ENCODE measurements around the gene ORC4.

ORC4 gene

DNA sequence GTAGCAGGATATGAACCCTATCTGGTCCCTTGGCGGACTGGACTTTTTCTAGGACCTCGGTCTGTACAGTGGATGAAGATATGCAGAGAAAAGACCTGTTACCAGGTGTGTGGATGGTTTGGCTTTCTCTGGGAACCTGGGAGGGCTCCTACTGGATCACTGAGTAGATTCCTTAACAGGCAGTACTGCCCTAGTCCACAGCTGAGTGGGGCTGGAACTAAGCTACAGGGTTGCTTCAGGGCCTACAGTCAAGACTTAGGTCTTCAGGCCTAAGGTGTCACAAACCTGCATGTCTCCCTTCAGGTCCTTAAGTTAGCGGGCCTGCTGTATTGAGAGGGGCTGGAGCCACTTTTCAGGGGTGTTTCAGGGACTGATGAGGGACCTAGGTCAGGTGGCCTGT, 42.9 kb downstream of the ORC4 start:
- Histone ChIP-seq H3K36me3 (ENCODE audit: control insufficient read depth, insufficient read depth, low read length) (no peaks in the 10 kb centered on the region), H3K9ac (ENCODE audit: low read depth, low read length) (no peak overlapping the region)

DNA sequence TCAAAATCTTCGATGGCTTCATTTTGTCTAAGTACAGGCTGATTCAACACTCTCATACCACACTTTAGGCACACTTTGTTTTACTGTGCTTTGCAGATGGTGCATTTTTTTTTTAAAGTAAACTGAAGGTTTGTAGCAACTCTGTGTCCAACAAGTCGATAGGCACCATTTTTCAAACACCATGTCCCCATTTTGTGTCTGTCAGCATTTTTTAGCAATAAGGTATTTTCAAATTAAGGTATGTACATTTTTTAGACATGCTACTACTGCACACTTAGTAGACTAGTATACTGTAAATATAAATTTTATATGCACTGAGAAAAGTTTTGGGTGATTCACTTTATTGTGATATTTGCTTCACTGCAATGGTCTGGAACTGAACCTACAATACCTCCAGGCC, 44.4 kb downstream of the ORC4 start:
- Histone ChIP-seq H3K9me3 (ENCODE audit: control insufficient read depth, insufficient read depth, low read length) (no peaks in the 10 kb centered on the region), H3K9ac (ENCODE audit: low read depth, low read length) (no peak overlapping the region), H3K4me3 (ENCODE audit: low read depth, low read length) (no peak overlapping the region), H3K4me1 (ENCODE audit: control insufficient read depth, insufficient read depth, low read length) (no peaks in the 10 kb centered on the region), H3K27me3 (ENCODE audit: control insufficient read depth, insufficient read depth, low read length) (no peaks in the 10 kb centered on the region), H3K36me3 (ENCODE audit: control insufficient read depth, insufficient read depth, low read length) (no peaks in the 10 kb centered on the region)

More for the DNA sequence above, 42.9 kb downstream of the ORC4 start:
- Histone ChIP-seq H3K4me3 (ENCODE audit: low read depth, low read length) (no peak overlapping the region), H3K27me3 (ENCODE audit: control insufficient read depth, insufficient read depth, low read length) (no peaks in the 10 kb centered on the region), H3K9me3 (ENCODE audit: control insufficient read depth, insufficient read depth, low read length) (no peaks in the 10 kb centered on the region), H3K4me1 (ENCODE audit: control insufficient read depth, insufficient read depth, low read length) (no peaks in the 10 kb centered on the region)

DNA sequence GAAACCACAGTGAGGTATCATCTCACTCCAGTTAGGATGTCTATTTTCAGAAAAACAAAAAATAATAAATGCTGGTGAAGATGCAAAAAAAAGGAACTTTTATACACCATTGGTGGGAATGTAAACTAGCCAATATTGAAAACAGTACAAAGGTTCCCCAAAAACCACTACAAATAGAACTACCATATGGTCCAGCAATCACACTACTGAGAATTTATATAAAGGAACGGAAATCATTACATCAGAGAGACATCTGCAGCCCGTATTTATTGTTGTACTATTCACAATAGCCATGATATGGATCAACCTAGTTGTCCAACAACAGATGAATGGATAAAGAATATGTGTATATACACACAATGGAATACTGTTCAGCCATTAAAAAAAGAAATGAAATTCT, 52.0 kb downstream of the ORC4 start:
- Histone ChIP-seq H3K4me3 (ENCODE audit: low read depth, low read length) (no peak overlapping the region), H3K9me3 (ENCODE audit: control insufficient read depth, insufficient read depth, low read length) (no peaks in the 10 kb centered on the region), H3K9ac (ENCODE audit: low read depth, low read length) (no peak overlapping the region), H3K27me3 (ENCODE audit: control insufficient read depth, insufficient read depth, low read length) (no peaks in the 10 kb centered on the region), H3K36me3 (ENCODE audit: control insufficient read depth, insufficient read depth, low read length) (no peaks in the 10 kb centered on the region), H3K4me1 (ENCODE audit: control insufficient read depth, insufficient read depth, low read length) (no peaks in the 10 kb centered on the region)

DNA sequence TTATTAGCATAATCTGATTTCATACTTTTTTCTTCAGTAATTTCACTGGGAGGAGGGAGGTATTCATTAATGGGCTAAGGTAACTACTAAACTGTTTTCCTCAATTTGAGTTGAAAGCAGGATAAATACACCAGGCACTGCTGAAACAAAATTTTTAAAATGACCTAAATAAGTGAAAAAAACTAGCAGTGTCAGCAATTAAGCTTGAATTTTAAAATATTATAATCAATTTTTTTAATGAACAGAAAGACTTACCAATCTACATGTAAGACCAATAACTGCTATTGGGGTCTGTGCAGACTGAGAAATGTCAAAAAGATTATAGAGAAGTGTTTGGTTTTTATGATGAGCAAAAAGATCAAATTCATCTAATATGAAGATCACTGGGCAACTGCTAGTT, 68.4 kb downstream of the ORC4 start:
- Histone ChIP-seq H3K27me3 (ENCODE audit: control insufficient read depth, insufficient read depth, low read length) (no peaks in the 10 kb centered on the region), H3K4me1 (ENCODE audit: control insufficient read depth, insufficient read depth, low read length) (no peaks in the 10 kb centered on the region), H3K9me3 (ENCODE audit: control insufficient read depth, insufficient read depth, low read length) (no peaks in the 10 kb centered on the region), H3K4me3 (ENCODE audit: low read depth, low read length) (no peak overlapping the region), H3K36me3 (ENCODE audit: control insufficient read depth, insufficient read depth, low read length) (no peaks in the 10 kb centered on the region), H3K9ac (ENCODE audit: low read depth, low read length) (no peak overlapping the region)

DNA sequence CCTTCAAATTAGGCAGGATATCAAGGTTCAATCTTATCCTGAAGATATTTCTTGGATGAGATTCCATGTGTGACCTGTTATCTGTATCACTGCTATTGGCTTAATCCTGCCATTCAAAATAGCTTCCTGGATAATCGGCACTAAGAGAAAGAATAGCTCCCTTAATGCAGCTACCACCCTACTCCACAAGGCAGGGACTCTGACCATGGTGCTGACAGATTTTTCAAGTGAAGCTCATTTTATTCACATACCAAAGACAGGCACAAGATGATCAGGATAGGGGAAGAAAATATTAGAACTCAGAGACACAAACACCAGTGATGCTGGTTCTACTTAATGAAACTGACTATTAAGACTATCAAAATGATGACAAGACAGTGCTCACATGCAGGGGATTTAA, 74.9 kb downstream of the ORC4 start:
- Histone ChIP-seq H3K27me3 (ENCODE audit: control insufficient read depth, insufficient read depth, low read length) (no peaks in the 10 kb centered on the region), H3K4me1 (ENCODE audit: control insufficient read depth, insufficient read depth, low read length) (no peaks in the 10 kb centered on the region), H3K9ac (ENCODE audit: low read depth, low read length) (no peak overlapping the region), H3K4me3 (ENCODE audit: low read depth, low read length) (no peak overlapping the region), H3K36me3 (ENCODE audit: control insufficient read depth, insufficient read depth, low read length) (no peaks in the 10 kb centered on the region), H3K9me3 (ENCODE audit: control insufficient read depth, insufficient read depth, low read length) (no peaks in the 10 kb centered on the region)

DNA sequence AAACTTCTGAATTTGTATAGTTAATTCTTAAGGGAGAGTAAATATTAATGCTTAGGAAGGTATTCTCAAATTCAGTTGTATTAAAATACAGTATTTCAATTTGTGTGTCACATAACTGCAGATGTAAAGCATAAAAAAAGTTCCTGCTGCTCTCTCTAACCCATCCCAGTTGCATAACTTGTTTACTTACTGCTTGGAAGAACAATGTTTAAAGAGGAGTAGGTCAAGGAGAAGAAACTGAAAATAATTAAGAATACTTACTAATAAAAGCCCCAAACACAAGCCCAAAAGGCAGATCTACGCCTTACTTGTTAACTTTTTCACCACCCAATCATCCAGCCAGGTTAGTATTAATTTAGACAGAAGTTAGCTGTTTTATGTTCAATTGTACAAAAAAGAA, 81.2 kb downstream of the ORC4 start:
- H3K36me3 ChIP-seq (ENCODE audit: control insufficient read depth, insufficient read depth, low read length), result no peaks in the 10 kb centered on the region
- H3K9me3 ChIP-seq (ENCODE audit: control insufficient read depth, insufficient read depth, low read length), result no peaks in the 10 kb centered on the region
- no peak overlapping the region for H3K9ac ChIP-seq (ENCODE audit: low read depth, low read length)
- H3K4me3 ChIP-seq (ENCODE audit: low read depth, low read length), result no peak overlapping the region
- no peaks in the 10 kb centered on the region for H3K27me3 ChIP-seq (ENCODE audit: control insufficient read depth, insufficient read depth, low read length)
- H3K4me1 ChIP-seq (ENCODE audit: control insufficient read depth, insufficient read depth, low read length), result no peaks in the 10 kb centered on the region

DNA sequence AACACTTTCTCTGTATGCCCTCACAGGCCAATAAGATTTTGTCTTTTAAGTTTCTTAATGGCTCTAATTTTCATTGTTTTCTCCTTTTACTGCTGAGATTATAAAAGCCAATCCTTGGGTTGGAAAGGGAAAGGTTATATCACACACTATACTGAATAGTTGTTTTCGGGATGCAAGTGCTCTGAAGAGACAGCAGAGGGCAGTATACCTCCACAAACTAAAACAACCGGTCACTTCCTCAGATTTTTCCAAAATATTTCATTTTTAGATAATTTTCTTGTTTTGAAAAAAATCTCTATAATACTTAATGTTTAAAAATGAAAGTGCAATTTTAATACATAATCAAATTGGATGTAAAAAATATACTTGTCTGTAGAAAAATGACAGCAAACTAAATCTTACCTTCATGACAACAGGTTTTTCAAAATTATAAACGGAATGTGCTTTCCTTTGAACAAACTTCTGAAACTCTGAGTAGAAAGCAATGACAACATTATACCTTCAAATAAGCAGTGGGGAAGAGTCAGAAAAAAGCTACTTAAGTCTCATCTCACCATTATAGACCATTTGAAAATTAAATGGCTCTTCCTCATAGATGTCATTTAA, 82.7 kb downstream of the ORC4 start:
- no peak overlapping the region for H3K4me3 ChIP-seq (ENCODE audit: low read depth, low read length)
- H3K9ac ChIP-seq (ENCODE audit: low read depth, low read length), result no peak overlapping the region
- H3K27me3 ChIP-seq (ENCODE audit: control insufficient read depth, insufficient read depth, low read length), result no peaks in the 10 kb centered on the region
- no peaks in the 10 kb centered on the region for H3K36me3 ChIP-seq (ENCODE audit: control insufficient read depth, insufficient read depth, low read length)
- H3K4me1 ChIP-seq (ENCODE audit: control insufficient read depth, insufficient read depth, low read length), result no peaks in the 10 kb centered on the region
- no peaks in the 10 kb centered on the region for H3K9me3 ChIP-seq (ENCODE audit: control insufficient read depth, insufficient read depth, low read length)

DNA sequence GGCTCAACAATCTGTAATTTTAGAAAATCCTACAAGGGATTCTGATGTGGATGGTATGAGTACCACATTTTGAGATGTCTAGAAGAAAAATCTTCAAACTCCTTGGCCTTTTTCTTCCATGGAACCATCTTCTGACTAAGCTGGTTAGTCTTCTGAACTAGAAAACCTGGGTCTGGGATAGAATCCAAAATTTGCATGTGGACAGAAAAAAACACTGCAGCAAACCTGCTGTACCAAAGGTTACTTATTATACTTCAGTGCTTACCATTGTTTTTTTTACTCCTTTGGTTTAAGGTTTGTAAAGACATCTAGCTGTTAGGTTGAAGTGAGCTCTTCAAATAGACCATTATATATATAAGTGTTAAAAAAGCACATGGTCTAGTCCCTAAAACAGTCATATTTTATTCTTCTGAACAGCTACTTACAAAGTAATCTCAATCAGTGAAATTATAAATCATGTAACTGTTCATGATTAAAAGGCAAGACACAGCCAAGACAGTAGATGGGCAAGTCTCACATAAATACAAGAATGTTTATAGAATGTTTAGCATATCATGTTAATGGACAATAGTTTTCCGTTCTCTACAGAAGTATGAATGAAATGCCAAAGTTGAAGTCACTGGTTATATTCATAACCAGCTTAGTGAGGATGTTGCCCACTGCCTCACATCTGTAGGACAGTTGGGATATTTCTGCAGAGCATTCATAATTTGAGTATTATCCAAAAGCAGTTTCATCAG, 85.5 kb downstream of the ORC4 start:
- H3K4me3 ChIP-seq (ENCODE audit: low read depth, low read length), result no peak overlapping the region
- H3K9me3 ChIP-seq (ENCODE audit: control insufficient read depth, insufficient read depth, low read length), result no peaks in the 10 kb centered on the region
- no peaks in the 10 kb centered on the region for H3K27me3 ChIP-seq (ENCODE audit: control insufficient read depth, insufficient read depth, low read length)
- no peaks in the 10 kb centered on the region for H3K36me3 ChIP-seq (ENCODE audit: control insufficient read depth, insufficient read depth, low read length)
- no peak overlapping the region for H3K9ac ChIP-seq (ENCODE audit: low read depth, low read length)
- H3K4me1 ChIP-seq (ENCODE audit: control insufficient read depth, insufficient read depth, low read length), result no peaks in the 10 kb centered on the region

DNA sequence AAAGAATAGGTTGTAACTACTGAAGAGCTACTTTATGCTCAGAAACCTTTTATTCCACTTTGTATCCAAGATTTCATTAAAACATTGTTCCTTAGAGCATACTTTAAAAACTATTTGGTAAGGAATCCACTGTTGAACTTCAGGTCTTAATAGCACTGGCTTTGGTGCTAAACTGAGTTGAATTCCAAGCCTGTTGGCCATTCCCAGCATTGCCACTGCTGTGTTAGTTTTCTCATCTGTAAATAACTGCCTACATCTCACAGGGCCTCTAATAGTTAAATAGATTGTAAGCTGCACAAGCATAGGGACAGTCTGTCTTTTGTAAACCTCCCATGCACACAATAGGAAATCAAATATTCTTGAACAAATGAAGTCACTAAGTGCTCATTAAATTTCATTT, 86.6 kb downstream of the ORC4 start:
- Histone ChIP-seq H3K9ac (ENCODE audit: low read depth, low read length) (no peak overlapping the region), H3K4me1 (ENCODE audit: control insufficient read depth, insufficient read depth, low read length) (no peaks in the 10 kb centered on the region), H3K4me3 (ENCODE audit: low read depth, low read length) (no peak overlapping the region), H3K9me3 (ENCODE audit: control insufficient read depth, insufficient read depth, low read length) (no peaks in the 10 kb centered on the region), H3K27me3 (ENCODE audit: control insufficient read depth, insufficient read depth, low read length) (no peaks in the 10 kb centered on the region), H3K36me3 (ENCODE audit: control insufficient read depth, insufficient read depth, low read length) (no peaks in the 10 kb centered on the region)

DNA sequence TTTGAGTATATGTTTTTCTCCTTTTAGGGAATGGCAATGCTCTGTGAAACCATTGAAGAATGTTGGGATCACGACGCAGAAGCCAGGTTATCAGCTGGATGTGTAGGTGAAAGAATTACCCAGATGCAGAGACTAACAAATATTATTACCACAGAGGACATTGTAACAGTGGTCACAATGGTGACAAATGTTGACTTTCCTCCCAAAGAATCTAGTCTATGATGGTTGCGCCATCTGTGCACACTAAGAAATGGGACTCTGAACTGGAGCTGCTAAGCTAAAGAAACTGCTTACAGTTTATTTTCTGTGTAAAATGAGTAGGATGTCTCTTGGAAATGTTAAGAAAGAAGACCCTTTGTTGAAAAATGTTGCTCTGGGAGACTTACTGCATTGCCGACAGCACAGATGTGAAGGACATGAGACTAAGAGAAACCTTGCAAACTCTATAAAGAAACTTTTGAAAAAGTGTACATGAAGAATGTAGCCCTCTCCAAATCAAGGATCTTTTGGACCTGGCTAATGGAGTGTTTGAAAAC, 93.4 kb downstream of the ORC4 start:
- Histone ChIP-seq H3K36me3 (ENCODE audit: control insufficient read depth, insufficient read depth, low read length) (no peaks in the 10 kb centered on the region), H3K4me1 (ENCODE audit: control insufficient read depth, insufficient read depth, low read length) (no peaks in the 10 kb centered on the region), H3K9me3 (ENCODE audit: control insufficient read depth, insufficient read depth, low read length) (no peaks in the 10 kb centered on the region), H3K27me3 (ENCODE audit: control insufficient read depth, insufficient read depth, low read length) (no peaks in the 10 kb centered on the region), H3K4me3 (ENCODE audit: low read depth, low read length) (no peak overlapping the region), H3K9ac (ENCODE audit: low read depth, low read length) (no peak overlapping the region)

DNA sequence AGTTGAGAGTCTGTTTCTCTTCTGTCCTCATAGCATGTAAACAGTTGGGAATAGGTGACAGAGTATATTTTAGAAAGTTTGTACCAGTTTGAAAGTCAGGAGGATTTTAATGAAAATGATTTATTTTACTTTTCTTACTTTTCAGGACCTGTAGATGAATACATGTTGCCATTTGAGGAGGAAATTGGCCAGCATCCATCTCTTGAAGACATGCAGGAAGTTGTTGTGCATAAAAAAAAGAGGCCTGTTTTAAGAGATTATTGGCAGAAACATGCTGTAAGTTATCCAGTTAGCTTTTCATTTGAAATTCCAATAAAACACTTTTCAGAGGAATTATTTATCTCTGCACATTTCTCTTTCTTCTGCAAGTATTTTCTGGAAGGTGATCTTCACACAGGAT, 94.7 kb downstream of the ORC4 start:
- Histone ChIP-seq H3K4me3 (ENCODE audit: low read depth, low read length) (no peak overlapping the region), H3K4me1 (ENCODE audit: control insufficient read depth, insufficient read depth, low read length) (no peaks in the 10 kb centered on the region), H3K36me3 (ENCODE audit: control insufficient read depth, insufficient read depth, low read length) (no peaks in the 10 kb centered on the region), H3K9ac (ENCODE audit: low read depth, low read length) (no peak overlapping the region), H3K27me3 (ENCODE audit: control insufficient read depth, insufficient read depth, low read length) (no peaks in the 10 kb centered on the region), H3K9me3 (ENCODE audit: control insufficient read depth, insufficient read depth, low read length) (no peaks in the 10 kb centered on the region)

DNA sequence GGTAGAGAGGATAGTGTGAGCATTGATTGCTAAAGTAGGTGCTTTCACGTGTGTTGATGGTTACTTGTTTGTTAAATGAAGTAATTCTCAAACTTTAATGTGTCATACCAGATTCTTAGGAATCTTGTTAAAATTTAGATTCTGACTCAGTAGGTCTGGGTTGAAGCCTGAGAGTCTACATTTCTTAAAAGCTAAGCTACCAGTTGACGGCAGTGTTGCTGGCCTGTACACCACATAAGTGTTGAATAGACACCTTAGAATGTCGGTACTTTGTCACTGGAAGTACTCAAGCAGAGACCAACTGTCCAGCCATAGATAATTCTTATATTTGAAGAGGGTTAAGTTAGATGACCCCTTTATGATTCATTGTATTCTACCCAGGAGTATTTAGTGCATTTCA, 95.9 kb downstream of the ORC4 start:
- H3K27me3 ChIP-seq (ENCODE audit: control insufficient read depth, insufficient read depth, low read length), result no peaks in the 10 kb centered on the region
- H3K4me1 ChIP-seq (ENCODE audit: control insufficient read depth, insufficient read depth, low read length), result no peaks in the 10 kb centered on the region
- H3K36me3 ChIP-seq (ENCODE audit: control insufficient read depth, insufficient read depth, low read length), result no peaks in the 10 kb centered on the region
- H3K4me3 ChIP-seq (ENCODE audit: low read depth, low read length), result no peak overlapping the region
- no peak overlapping the region for H3K9ac ChIP-seq (ENCODE audit: low read depth, low read length)
- H3K9me3 ChIP-seq (ENCODE audit: control insufficient read depth, insufficient read depth, low read length), result no peaks in the 10 kb centered on the region
